ENCODE data around the gene RPH3AL.

GRCh38 chr17:384622-385177 lies 32.1 kb upstream of the RPH3AL start:
- TF ChIP-seq CTCF (conservative IDR thresholded peaks at IDR 0.05; ENCODE audit: low read depth, low read length): no peak
- no peak for TF ChIP-seq EZH2 (IDR thresholded peaks at IDR 0.05; ENCODE audit: low read length, unreplicated experiment)

All from PC-3 (cell line).